ENCODE measurements around the gene TPGS2.

GRCh38 chr18:36786686-36787085 lies 42.1 kb downstream of the TPGS2 start:
- TF ChIP-seq CTCF (IDR thresholded peaks at IDR 0.05) (no peak), RXRA (IDR thresholded peaks at IDR 0.05; ENCODE audit: borderline replicate concordance, low read depth) (no peak), USF2 (IDR thresholded peaks at IDR 0.05; ENCODE audit: borderline replicate concordance, low read depth, low read length) (no peak), TAF1 (IDR thresholded peaks at IDR 0.05; ENCODE audit: borderline replicate concordance, low read depth, low read length) (no peak), EZH2phosphoT487 (IDR thresholded peaks at IDR 0.05; ENCODE audit: borderline replicate concordance, low read depth) (no peak), ZBTB33 (IDR thresholded peaks at IDR 0.05; ENCODE audit: borderline replicate concordance, low read depth) (no peak), NRF1 (IDR thresholded peaks at IDR 0.05; ENCODE audit: low read depth, low read length) (no peak), REST (IDR thresholded peaks at IDR 0.05; ENCODE audit: low read depth, low read length) (no peak), CHD2 (IDR thresholded peaks at IDR 0.05; ENCODE audit: low read length, partially characterized antibody) (no peak), MEF2A (IDR thresholded peaks at IDR 0.05; ENCODE audit: borderline replicate concordance, low read depth) (no peak), EP300 (IDR thresholded peaks at IDR 0.05; ENCODE audit: borderline replicate concordance in 1 of 2, low read depth in 1 of 2, low read length in 1 of 2) (no peak), USF1 (IDR thresholded peaks at IDR 0.05; ENCODE audit: borderline replicate concordance, low read depth) (no peak), MXI1 (IDR thresholded peaks at IDR 0.05; ENCODE audit: low read depth, low read length) (no peak), SMC3 (IDR thresholded peaks at IDR 0.05; ENCODE audit: low read depth, low read length) (no peak)

Measured in SK-N-SH (cell line).